OCI-LY7 (cell line): Measurements from ENCODE around the gene MED27. TPM values are rescaled to one million over a fixed set of nuclear protein-coding genes. Genes with fewer than 3 reads are reported as not detected.

Experiments used
- BruUV-seq: library from RNA; stranded (reverse); fragments of 400-500 nt; replicated peaks from 2 replicates; lab custom pipeline; 2021; lab: Mats Ljungman, UMichigan
- CTCF ChIA-PET: fragments of 300-600 bp; sonication (Branson Sonifier 250); formaldehyde crosslinking; loops from one replicate; lab custom pipeline; 2022; ENCODE audit warnings: antibody characterized with exemption; ENCODE audit not compliant: unreplicated experiment; lab: Charles Lee
- POLR2A ChIA-PET: fragments of 300-600 bp; sonication (Branson Sonifier 250); formaldehyde crosslinking; loops from one replicate; lab custom pipeline; 2022; ENCODE audit warnings: antibody characterized with exemption; lab: Charles Lee
- DNase-seq: peaks from one replicate; pipeline ENCODE4 v3.0.0-alpha.2; 2015; ENCODE audit warnings: low spot score
- H2AFZ ChIP-seq: fragments of 200-600 bp; sonication (generic), shearing (Covaris generic); 2 replicates; pipeline ENCODE4 v1.6.1; 2014; ENCODE audit warnings: mild to moderate bottlenecking, antibody characterized with exemption, low read length, moderate library complexity
- H3K27ac ChIP-seq: fragments of 200-600 bp; sonication (generic); 2 replicates; pipeline ENCODE4 v1.5.1; 2014; ENCODE audit warnings: mixed run types, low read depth, mild to moderate bottlenecking, moderate library complexity, low read length, inconsistent platforms; ENCODE audit not compliant: poor library complexity, severe bottlenecking
- H3K36me3 ChIP-seq: fragments of 200-600 bp; sonication (generic); 2 replicates; pipeline ENCODE4 v1.6.1; 2014; ENCODE audit warnings: mild to moderate bottlenecking, antibody characterized with exemption, low read length, moderate library complexity, mixed read lengths; ENCODE audit not compliant: insufficient read depth
- H3K4me1 ChIP-seq: fragments of 200-600 bp; sonication (generic); 2 replicates; pipeline ENCODE4 v1.5.1; 2014; ENCODE audit warnings: mild to moderate bottlenecking, low read length; ENCODE audit not compliant: insufficient read depth, poor library complexity, severe bottlenecking
- H3K4me2 ChIP-seq: fragments of 200-600 bp; sonication (generic); 2 replicates; pipeline ENCODE4 v1.6.1; 2014; ENCODE audit warnings: mild to moderate bottlenecking, low read length
- H3K4me3 ChIP-seq: fragments of 200-600 bp; sonication (generic); 2 replicates; pipeline ENCODE4 v1.5.1; 2014; ENCODE audit warnings: mild to moderate bottlenecking, low read depth, low read length; ENCODE audit not compliant: poor library complexity, severe bottlenecking
- H3K79me2 ChIP-seq: fragments of 200-600 bp; sonication (generic); 2 replicates; pipeline ENCODE4 v1.6.1; 2016; ENCODE audit warnings: low read depth, mild to moderate bottlenecking, low read length, moderate library complexity, mixed read lengths; ENCODE audit not compliant: insufficient read depth
- H3K9me2 ChIP-seq: fragments of 200-600 bp; sonication (generic); 2 replicates; pipeline ENCODE4 v1.6.1; 2016; ENCODE audit warnings: mild to moderate bottlenecking, low read length, mixed read lengths; ENCODE audit not compliant: insufficient read depth
- H3K9me3 ChIP-seq: fragments of 200-600 bp; sonication (generic); 2 replicates; pipeline ENCODE4 v1.6.1; 2014; ENCODE audit warnings: mild to moderate bottlenecking, mixed run types, low read length, mixed read lengths
- H4K20me1 ChIP-seq: fragments of 200-600 bp; sonication (generic); 2 replicates; pipeline ENCODE4 v1.6.1; 2014; ENCODE audit warnings: mild to moderate bottlenecking, antibody characterized with exemption, low read length, moderate library complexity, mixed read lengths; ENCODE audit not compliant: insufficient read depth
- CTCF ChIP-seq: fragments of 200-600 bp; sonication (generic); conservative IDR thresholded peaks from 2 replicates; pipeline ENCODE4 v1.5.1; 2014; ENCODE audit warnings: mild to moderate bottlenecking, antibody characterized with exemption, low read length, moderate library complexity, mixed read lengths
- EZH2phosphoT487 ChIP-seq: fragments of 200-600 bp; sonication (generic); IDR thresholded peaks from 2 replicates; pipeline ENCODE4 v1.6.1; 2018; ENCODE audit warnings: low read depth, borderline replicate concordance, mild to moderate bottlenecking, mixed run types, antibody characterized with exemption, low read length, moderate library complexity, mixed read lengths
- intact Hi-C: fragments of 100-400 bp; cut with micrococcal nuclease; formaldehyde crosslinking; loops from one replicate; pipeline ENCODE4 v1.10.0; 2022; ENCODE audit not compliant: unreplicated experiment
- total RNA-seq, 2 experiments: library from RNA; depleted of rRNA in 1 of 2; stranded (reverse); fragments of >200 nt in 1 of 2; shearing (Covaris generic) in 1 of 2; gene quantifications; 2 replicates each; pipeline ENCODE4 v1.2.3, GENCODE V29; 2014 to 2022

Gene MED27
- total RNA-seq, 2 experiments from 2014 or later: 23.1 to 32.6 TPM

DNA sequence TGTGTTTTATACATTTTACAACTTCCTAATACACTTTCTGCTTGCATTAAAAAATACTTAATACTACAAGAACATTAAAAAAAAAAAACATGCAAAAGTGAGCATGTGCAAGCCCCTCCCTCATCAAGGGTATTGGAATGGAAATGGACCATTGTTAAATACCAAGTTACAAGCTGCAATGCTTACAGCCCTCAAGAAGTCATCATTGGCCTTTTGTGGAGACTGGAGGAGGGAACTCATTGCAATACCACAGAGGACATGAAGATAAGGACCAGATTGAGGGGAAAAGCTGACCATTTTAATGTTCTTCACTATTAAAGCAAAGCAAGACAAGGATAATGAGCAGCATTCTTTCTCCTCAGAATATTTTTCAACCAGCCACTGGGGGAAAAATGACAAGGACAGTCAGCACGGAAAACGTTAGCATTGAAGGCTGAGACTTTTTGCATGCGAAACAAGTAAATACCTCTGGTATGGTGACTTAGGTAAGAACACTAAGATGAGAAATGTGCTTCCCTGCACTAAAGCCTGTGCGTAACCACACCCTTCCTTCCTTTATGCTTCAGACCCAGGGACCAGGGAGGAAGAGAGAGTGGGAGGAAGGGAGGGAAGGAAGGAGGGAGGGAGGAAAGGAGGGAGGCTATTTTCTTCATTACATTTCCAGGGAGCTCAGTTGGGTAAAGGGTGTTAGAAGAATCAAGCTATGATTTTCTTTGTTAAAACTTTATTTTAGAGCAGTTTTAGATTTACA lies 198.7 kb downstream of the MED27 start:
- no peaks in the 10 kb centered on the region for H3K79me2 ChIP-seq
- intact Hi-C loops: no loop called here
- H3K9me3 ChIP-seq: no peaks in the 10 kb centered on the region
- ChIA-PET POLR2A (interaction anchor here (0.6 kb wide), 1 partner anchor 507 kb away, joined by 4 read pairs; no protein-coding TSS in a partner anchor), CTCF (no interaction called here)
- no peak for DNase-seq
- BruUV-seq: no TSS peak
- no peak overlapping the region for H3K27ac ChIP-seq
- H4K20me1 ChIP-seq: no peaks in the 10 kb centered on the region
- H2AFZ ChIP-seq: no peak overlapping the region
- H3K4me3 ChIP-seq: no peak overlapping the region
- TF ChIP-seq EZH2phosphoT487: no peak
- TF ChIP-seq CTCF: no peak
- H3K4me1 ChIP-seq: no peaks in the 10 kb centered on the region
- H3K36me3 ChIP-seq: no peaks in the 10 kb centered on the region
- H3K4me2 ChIP-seq: no peak overlapping the region
- H3K9me2 ChIP-seq: no peaks in the 10 kb centered on the region

GRCh38 chr9:131879911-131880290 lies 199.8 kb downstream of the MED27 start:
- ChIA-PET POLR2A (no interaction called here), CTCF (no interaction called here)
- Histone ChIP-seq H3K79me2 (no peaks in the 10 kb centered on the region), H3K4me1 (no peaks in the 10 kb centered on the region), H3K9me3 (no peaks in the 10 kb centered on the region), H4K20me1 (no peaks in the 10 kb centered on the region), H3K4me3 (no peak overlapping the region), H3K4me2 (no peak overlapping the region), H3K27ac (no peak overlapping the region), H3K9me2 (no peaks in the 10 kb centered on the region), H3K36me3 (no peaks in the 10 kb centered on the region), H2AFZ (no peak overlapping the region)
- TF ChIP-seq EZH2phosphoT487: no peak
- no peak for TF ChIP-seq CTCF
- DNase-seq: no peak
- intact Hi-C loops: no loop called here
- BruUV-seq: no TSS peak
